GM10248 (cell line): ENCODE measurements around the gene UGT1A9.

Experiments
- CTCF ChIA-PET: fragments of 300-600 bp; sonication (Branson Sonifier 250); formaldehyde crosslinking; extraction: SDS; loops from one replicate; lab custom pipeline; 2021; ENCODE audit warnings: antibody characterized with exemption; lab: Yijun Ruan, JAX
- POLR2A ChIA-PET: fragments of 350-650 bp; sonication (Branson Sonifier 250); formaldehyde crosslinking; extraction: SDS; loops from one replicate; lab custom pipeline; 2020; ENCODE audit warnings: antibody characterized with exemption; lab: Yijun Ruan, JAX
- DNase-seq: peaks from one replicate; pipeline ENCODE4 v3.0.0; 2012; ENCODE audit errors: extremely low spot score
- CTCF ChIP-seq: IDR thresholded peaks from 2 replicates; pipeline ENCODE4 v1.5.1; 2012; ENCODE audit warnings: mild to moderate bottlenecking, low read depth; ENCODE audit errors: extremely low read depth, missing control alignments, control extremely low read depth

UGT1A9 gene

GRCh38 chr2:233798335-233799086 is 126.8 kb downstream of the UGT1A9 start:
- ChIA-PET CTCF (interaction anchor here (1.2 to 1.6 kb wide), 2 partner anchors 59 to 87 kb away, joined by 3 to 4 read pairs; no protein-coding TSS in a partner anchor), POLR2A (no interaction called here)
- TF ChIP-seq CTCF = no peak
- no peak for DNase-seq

GRCh38 chr2:233799087-233799665 is 127.5 kb downstream of the UGT1A9 start:
- DNase-seq = no peak
- POLR2A ChIA-PET = no interaction called here
- CTCF ChIA-PET = interaction anchor here (1.2 to 1.6 kb wide), 2 partner anchors 58 to 88 kb away, joined by 3 to 4 read pairs; no protein-coding TSS in a partner anchor
- TF ChIP-seq CTCF = no peak

- ChIA-PET CTCF (interaction anchor here (1.6 kb wide), 1 partner anchor 88 kb away, joined by 3 read pairs; no protein-coding TSS in a partner anchor), POLR2A (no interaction called here)
- no peak for DNase-seq
Measured at GRCh38 chr2:233799716-233800115, 128.0 kb downstream of the UGT1A9 start.

GRCh38 chr2:233800208-233800607 is 128.5 kb downstream of the UGT1A9 start:
- POLR2A ChIA-PET = no interaction called here
- no peak for DNase-seq
- TF ChIP-seq CTCF = no peak
- CTCF ChIA-PET = interaction anchor here (1.6 kb wide), 1 partner anchor 89 kb away, joined by 3 read pairs; no protein-coding TSS in a partner anchor

More at GRCh38 chr2:233799716-233800115, 128.0 kb downstream of the UGT1A9 start:
- no peak for TF ChIP-seq CTCF

- no peak for TF ChIP-seq CTCF
- no peak for DNase-seq
- POLR2A ChIA-PET = no interaction called here
- CTCF ChIA-PET = no interaction called here
Measured at GRCh38 chr2:233801357-233802131, 129.8 kb downstream of the UGT1A9 start.

GRCh38 chr2:233802132-233802815 is 130.6 kb downstream of the UGT1A9 start:
- no peak for TF ChIP-seq CTCF
- ChIA-PET CTCF (no interaction called here), POLR2A (no interaction called here)
- DNase-seq = no peak
